PC-9 (cell line): ENCODE results near the gene H6PD.

ENCODE experiments used
- EZH2 ChIP-seq: fragments of 200-600 bp; sonication (generic); IDR thresholded peaks from 2 replicates; pipeline ENCODE4 v1.8.0; 2017; ENCODE audit warnings: antibody characterized with exemption, low read depth
- TF ChIP-seq, protein P1 (sequence below): fragments of 200-600 bp; sonication (generic); conservative IDR thresholded peaks from 2 replicates; pipeline ENCODE4 v1.6.1; 2017; ENCODE audit warnings: mixed run types, antibody characterized with exemption, mild to moderate bottlenecking, moderate library complexity

DNA sequence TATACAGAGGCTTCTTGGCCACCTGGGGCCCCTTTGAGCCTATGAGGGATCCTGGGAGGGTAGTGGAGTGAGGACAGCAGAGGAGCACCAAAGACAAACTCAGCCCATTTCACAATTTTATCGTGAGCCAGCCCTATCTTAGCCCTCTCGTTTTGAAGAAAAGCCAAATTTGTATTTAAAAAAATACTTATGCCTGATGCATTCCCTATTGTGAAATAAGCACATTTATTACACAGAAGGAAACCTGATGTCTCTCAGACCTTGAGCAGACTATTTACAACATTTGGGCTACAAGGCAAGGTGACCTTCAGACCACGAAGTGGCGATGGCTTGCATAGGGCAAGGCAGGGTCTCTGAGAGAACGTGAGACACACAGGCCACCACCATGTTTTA, 41.3 kb upstream of the H6PD start:
- TF ChIP-seq, protein P1, sequence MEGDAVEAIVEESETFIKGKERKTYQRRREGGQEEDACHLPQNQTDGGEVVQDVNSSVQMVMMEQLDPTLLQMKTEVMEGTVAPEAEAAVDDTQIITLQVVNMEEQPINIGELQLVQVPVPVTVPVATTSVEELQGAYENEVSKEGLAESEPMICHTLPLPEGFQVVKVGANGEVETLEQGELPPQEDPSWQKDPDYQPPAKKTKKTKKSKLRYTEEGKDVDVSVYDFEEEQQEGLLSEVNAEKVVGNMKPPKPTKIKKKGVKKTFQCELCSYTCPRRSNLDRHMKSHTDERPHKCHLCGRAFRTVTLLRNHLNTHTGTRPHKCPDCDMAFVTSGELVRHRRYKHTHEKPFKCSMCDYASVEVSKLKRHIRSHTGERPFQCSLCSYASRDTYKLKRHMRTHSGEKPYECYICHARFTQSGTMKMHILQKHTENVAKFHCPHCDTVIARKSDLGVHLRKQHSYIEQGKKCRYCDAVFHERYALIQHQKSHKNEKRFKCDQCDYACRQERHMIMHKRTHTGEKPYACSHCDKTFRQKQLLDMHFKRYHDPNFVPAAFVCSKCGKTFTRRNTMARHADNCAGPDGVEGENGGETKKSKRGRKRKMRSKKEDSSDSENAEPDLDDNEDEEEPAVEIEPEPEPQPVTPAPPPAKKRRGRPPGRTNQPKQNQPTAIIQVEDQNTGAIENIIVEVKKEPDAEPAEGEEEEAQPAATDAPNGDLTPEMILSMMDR, result no peak
- TF ChIP-seq EZH2, result no peak
